ENCODE data around the gene ENC1. TPM values are rescaled to one million over a fixed set of nuclear protein-coding genes. Genes with fewer than 3 reads are reported as not detected.

ENC1 gene
- total and polyA plus RNA-seq, 2 of the 4 experiments (the other 2 are of a cell fraction): 25.6 to 70.8 TPM

- DNase-seq (no peak), ATAC-seq (ENCODE audit: low read depth) (no peak)
- H4K20me1 ChIP-seq (ENCODE audit: insufficient read depth, low read length): no peaks in the 10 kb centered on the region
- H2BK120ac ChIP-seq (ENCODE audit: low read depth, low read length): no peak overlapping the region
- no peak overlapping the region for H4K5ac ChIP-seq (ENCODE audit: low read depth, low read length)
- in situ Hi-C loops (cut with MboI; ENCODE audit: low sequenced_read_pairs) (loop anchor here (25.0 kb wide), 1 partner anchor 608 kb away; no protein-coding TSS in a partner anchor), dilution Hi-C loops (cut with HindIII; ENCODE audit: low sequenced_read_pairs, unreplicated experiment) (no loop called here), intact Hi-C loops (cut with micrococcal nuclease) (no loop called here)
- POLR2A ChIA-PET (ENCODE audit: unreplicated experiment): no interaction called here
- H3K9ac ChIP-seq (ENCODE audit: low read depth, low read length): no peak overlapping the region
- no peak overlapping the region for H4K8ac ChIP-seq (ENCODE audit: low read depth in 2 of 2, low read length in 2 of 2)
- no peaks in the 10 kb centered on the region for H3K36me3 ChIP-seq (ENCODE audit: control insufficient read depth, insufficient read depth, low read length)
- H3K18ac ChIP-seq (ENCODE audit: low read depth, low read length): no peak overlapping the region
- no peak overlapping the region for H3K56ac ChIP-seq (ENCODE audit: extremely low read depth, insufficient read depth, low read length)
- H3K27me3 ChIP-seq (ENCODE audit: control insufficient read depth, insufficient read depth, low read length): no peaks in the 10 kb centered on the region
- no peak overlapping the region for H2AFZ ChIP-seq (replicated peaks; ENCODE audit: low read length, poor library complexity)
- H2AK9ac ChIP-seq (replicated peaks; ENCODE audit: low read depth, low read length, poor library complexity): no peak overlapping the region
- no TSS peak for BruUV-seq (replicated peaks)
- no peaks in the 10 kb centered on the region for H3K4me1 ChIP-seq (ENCODE audit: control insufficient read depth, insufficient read depth, low read length)
- H3K4ac ChIP-seq (ENCODE audit: low read depth, low read length): no peak overlapping the region
- H2AK5ac ChIP-seq (ENCODE audit: low read depth, low read length): no peak overlapping the region
- TF ChIP-seq MXI1 (IDR thresholded peaks at IDR 0.05; ENCODE audit: borderline replicate concordance, low read depth, low read length): no peak
- no peak for TF ChIP-seq RAD21 (IDR thresholded peaks at IDR 0.05; ENCODE audit: low read length)
- TF ChIP-seq RFX5 (IDR thresholded peaks at IDR 0.05; ENCODE audit: low read depth, low read length): no peak
- no peaks in the 10 kb centered on the region for H3K9me3 ChIP-seq (ENCODE audit: control insufficient read depth, insufficient read depth, low read length)
- CTCF ChIA-PET: interaction anchor here (1.2 kb wide), 1 partner anchor 11 kb away, joined by 3 read pairs; no protein-coding TSS in a partner anchor
- H3K23ac ChIP-seq (ENCODE audit: low read depth, low read length): no peak overlapping the region
- WGBS, 2 experiments (ENCODE audit: extremely low coverage in 2 of 2, insufficient read length in 1 of 2): 40% methylated on average over 1 of the region's 5 CpGs; no CpG with 5 or more reads in 1 of the 2 experiments
- no peak overlapping the region for H3K4me3 ChIP-seq (ENCODE audit: insufficient read depth, low read depth, low read length)
- H2BK15ac ChIP-seq (ENCODE audit: low read depth, low read length): no peak overlapping the region
- no peaks in the 10 kb centered on the region for H3K79me1 ChIP-seq (ENCODE audit: low read depth in 1 of 2, low read length in 2 of 2)
- H4K91ac ChIP-seq (ENCODE audit: insufficient read depth, low read depth, low read length): no peak overlapping the region
- H2BK20ac ChIP-seq (ENCODE audit: low read depth, low read length): no peak overlapping the region
- H2BK5ac ChIP-seq (ENCODE audit: low read depth, low read length, poor library complexity, severe bottlenecking): no peak overlapping the region
- H3K14ac ChIP-seq (replicated peaks; ENCODE audit: low read depth, low read length): no peak overlapping the region
- H3K4me2 ChIP-seq (ENCODE audit: low read depth, low read length): no peak overlapping the region
- no peaks in the 10 kb centered on the region for H3K9me1 ChIP-seq (ENCODE audit: insufficient read depth, low read length)
- H3K27ac ChIP-seq (ENCODE audit: insufficient read depth, low read length): no peak overlapping the region
Observed at GRCh38 chr5:74653991-74654390, 13.5 kb upstream of the ENC1 start.

All from IMR-90 (cell line).